Activated gamma-delta T cell treated with anti-CD3 and anti-CD28 coated beads, Interleukin-2, amount 50 U/mL, for 16 hours (primary cell): ENCODE measurements around the gene ARHGEF3.

Experiments used
- DNase-seq: peaks from one replicate; pipeline ENCODE4 v3.0.0-alpha.2; 2020; ENCODE audit warnings: low read depth

ARHGEF3 gene

DNA sequence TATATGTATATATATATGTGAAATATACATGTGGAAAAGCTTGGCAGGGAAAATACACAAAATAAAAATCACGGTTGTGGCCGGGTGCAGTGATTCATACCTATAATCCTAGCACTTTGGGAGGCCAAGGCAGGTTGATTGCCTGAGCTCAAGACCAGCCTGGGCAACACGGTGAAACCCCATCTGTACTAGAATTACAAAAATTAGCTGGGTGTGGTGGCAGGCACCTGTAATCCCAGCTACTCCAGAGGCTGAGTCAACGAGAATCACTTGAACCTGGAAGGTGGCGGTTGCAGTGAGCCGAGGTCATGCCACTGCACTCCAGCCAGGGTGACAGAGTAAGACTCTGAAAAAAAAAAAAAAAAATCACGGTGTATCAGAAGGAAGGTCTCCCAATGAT, 20.8 kb upstream of the ARHGEF3 start:
- DNase-seq, result no peak

DNA sequence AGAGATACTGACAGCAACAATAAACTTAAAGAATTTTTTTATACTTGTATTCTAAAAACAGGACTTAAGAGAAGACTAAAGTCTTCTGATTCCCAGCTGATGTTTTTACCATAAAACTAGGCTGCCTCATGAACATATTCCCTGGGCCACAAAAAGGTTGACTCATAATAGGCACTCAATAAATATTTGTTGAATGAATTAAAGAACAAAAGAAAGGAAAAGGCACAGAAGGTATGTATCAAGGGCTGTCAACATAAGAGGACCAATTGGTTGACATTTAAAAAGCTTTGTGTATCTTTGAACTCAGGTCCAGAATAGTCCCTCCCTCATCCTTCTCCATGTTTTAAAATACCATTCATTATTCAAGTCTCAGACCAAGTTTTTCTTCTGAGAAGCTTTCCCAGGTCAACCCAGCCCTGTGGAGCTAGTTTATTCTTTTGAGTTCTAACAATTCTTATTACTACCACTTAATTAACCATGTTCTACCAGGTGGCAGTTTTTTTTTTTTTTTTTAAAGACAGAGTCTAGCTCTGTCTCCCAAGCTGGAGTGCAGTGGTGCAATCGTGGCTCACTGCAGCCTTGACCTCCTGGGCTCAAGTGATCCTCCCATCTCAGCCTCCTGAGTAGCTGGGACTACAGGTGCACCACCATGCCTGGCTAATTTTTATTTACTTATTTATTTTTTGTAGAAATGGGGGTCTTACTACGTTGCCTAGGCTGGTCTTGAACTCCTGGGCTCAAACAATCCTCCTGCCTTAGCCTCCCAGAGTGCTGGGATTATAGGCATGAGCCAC, 17.5 kb upstream of the ARHGEF3 start:
- DNase-seq, result no peak

DNA sequence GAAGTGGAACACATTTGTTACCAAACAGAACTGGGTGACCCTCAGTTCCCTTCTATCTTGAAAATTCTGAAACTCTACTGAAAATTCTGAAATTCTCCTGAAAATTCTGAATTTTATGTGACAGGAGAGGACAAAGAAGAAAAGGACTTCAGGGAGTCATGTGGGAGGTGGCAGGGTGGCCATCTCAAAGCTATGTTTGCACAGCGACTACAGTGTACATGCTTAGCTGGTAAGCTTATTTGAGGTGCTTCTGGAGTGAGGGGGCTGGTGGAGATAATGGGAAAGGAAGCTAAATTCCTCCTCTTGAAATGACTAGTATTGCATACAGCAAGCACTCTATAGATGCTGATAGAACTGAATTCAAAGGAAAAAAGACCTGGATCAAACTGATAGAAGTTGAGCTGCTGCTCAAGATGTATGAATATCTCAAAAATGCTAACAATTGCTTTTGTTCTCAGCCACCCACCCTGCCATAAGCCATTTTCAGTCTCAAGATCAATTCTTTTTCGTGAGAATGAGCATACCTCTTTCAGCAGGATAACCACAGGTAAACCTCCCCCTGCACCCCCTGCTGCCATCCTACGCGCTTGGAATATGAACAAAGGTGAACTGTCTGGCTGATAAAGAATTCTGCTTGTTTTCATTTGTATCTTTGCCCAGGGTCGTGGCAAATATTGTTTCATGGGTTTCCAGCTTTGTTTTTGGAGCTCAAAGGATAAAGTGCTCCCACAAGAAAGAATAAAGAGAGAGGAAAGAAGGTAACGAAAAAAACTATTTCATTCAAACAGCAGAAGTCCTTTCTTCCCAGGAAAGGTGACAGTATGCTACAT, 16.6 kb upstream of the ARHGEF3 start:
- DNase-seq, result no peak

DNA sequence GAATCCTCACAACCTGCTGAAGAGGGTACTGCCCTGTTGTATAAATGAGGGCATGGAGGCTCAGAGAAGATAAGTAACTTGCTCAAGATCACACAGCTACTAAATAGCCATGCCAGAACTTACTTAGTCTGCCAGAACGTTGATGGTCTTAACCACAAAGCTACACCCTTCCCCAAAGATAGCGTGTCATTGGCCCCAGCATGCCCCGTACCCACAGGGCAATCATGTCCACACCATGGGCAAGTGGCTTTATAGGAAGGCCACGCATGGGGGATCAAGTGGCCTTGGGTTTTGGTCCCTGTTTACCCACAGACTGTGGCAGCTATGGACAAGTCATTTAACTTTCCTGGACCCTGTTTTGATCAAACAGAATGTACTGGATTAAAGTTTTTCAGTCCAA, 15.9 kb upstream of the ARHGEF3 start:
- no peak for DNase-seq

DNA sequence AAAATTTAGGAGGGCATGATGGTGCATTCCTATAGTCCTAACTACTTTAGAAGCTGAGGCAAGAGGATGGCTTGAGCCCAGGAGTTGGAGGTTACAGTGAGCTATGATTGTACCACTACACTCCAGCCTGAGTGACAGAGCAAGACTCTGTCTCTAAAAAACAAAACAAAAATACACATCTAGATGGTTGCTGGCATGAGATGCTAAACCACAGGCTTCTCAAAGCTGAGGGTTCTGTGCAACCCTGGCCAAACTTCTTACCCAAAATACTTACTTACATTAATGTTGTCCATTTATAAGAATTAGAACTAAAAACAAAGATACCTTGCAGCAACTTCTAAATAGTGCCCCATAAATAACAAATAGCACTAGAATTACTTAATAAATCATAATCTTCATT, 14.3 kb upstream of the ARHGEF3 start:
- DNase-seq, result no peak

DNA sequence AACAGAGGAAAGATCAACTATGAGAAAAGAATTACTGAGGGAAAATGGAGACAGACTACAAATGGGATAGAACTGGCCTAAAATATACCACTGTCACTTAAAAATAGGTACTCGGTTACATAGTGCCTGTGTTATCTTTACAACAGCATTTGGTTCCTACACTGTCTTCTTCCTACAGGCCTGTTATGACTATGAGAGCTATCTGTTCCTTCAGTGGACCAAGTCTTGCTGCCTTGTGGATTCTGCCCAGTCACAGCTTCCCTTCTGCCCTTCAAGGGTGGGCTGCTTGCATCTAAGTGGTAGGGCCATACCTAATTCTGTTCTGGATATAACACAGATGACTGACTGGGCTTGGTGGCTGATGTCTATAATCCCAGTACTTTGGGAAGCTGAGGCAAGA, 13.8 kb upstream of the ARHGEF3 start:
- no peak for DNase-seq

DNA sequence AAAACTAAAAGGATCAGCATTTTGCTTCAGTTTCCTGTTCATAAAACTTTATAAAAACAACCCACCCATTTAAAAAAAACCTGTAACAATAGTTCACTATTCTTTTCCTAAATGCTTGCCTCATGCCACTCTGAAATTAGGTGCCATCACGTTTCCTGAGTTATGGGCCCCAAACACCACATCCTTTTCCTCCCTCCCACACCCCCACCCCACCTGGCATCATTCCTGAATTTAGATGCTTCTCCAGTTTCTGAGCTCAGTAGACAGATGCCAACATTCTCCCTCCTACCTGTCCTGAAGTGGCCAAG, 11.9 kb upstream of the ARHGEF3 start:
- no peak for DNase-seq

DNA sequence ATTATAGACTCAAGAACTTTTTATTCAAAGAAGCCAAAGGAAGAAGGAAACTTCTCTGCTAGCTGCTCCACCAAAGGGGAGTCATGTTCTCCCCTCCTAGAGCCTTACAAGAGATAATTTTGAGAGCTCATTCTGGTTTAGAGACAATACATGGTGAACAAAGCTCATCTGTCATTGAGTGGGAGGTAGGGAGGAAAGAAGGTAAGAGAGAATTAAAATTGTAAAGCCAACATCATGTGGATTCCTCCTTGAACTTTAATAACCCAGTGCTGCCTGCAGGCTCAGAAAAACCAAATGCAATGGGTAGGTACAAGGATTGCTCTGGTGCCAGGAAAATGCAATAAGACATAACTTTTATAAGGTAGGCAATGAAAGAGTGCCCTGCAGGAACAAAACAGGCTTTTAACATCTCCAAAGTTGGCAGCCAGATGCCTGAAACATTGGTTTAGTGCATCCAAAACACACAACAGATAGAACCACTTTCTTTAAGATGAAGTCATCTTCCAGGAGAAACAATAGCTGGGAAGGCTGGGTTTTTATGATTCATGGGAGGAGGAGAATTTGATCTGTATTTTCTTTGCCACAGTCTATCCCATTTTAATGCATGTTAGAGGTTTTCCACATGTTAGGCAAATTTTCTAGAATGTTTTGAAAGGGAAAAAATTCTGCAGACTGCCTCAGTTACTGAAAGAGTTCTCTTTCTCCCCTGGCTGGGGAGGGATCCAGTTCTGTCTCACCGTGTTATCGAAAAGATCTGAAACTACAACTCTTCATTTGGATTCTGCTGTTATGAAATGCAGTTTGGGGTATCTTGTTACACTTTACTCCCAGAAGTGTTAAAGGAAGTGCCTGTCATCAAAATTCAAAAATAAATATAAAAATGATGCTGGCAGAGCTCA, 11.3 kb upstream of the ARHGEF3 start:
- DNase-seq, result no peak

DNA sequence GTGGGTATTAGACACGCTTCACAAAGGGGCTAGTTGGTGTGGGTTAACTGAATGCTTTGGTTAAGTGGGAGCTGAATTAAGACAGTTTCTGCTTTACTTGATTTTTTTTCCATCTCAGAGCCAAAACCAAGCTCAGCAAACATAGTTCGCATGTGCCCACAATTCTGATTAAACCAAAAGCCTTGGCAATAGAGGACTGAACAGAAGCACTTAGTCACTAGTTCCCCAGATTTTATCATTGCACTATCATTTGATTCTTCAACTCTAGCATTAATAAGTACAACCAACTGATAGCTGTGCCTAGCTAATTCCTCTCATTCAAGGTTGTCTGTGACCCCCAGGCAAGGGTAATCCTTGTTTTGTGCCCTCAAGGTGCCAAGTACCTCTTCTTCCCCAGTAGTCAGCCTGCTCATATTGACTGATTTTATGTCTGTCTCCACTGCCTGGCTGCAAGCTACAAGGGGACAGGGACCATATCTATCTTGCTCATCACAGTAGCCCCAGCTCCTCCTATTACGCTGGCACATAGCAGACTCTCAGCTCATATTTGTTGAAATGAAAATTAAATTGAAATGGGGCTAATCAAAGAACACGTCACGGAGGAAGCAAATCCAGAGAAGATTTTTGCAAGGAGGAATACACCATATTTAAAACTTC, 9.9 kb upstream of the ARHGEF3 start:
- DNase-seq, result no peak

DNA sequence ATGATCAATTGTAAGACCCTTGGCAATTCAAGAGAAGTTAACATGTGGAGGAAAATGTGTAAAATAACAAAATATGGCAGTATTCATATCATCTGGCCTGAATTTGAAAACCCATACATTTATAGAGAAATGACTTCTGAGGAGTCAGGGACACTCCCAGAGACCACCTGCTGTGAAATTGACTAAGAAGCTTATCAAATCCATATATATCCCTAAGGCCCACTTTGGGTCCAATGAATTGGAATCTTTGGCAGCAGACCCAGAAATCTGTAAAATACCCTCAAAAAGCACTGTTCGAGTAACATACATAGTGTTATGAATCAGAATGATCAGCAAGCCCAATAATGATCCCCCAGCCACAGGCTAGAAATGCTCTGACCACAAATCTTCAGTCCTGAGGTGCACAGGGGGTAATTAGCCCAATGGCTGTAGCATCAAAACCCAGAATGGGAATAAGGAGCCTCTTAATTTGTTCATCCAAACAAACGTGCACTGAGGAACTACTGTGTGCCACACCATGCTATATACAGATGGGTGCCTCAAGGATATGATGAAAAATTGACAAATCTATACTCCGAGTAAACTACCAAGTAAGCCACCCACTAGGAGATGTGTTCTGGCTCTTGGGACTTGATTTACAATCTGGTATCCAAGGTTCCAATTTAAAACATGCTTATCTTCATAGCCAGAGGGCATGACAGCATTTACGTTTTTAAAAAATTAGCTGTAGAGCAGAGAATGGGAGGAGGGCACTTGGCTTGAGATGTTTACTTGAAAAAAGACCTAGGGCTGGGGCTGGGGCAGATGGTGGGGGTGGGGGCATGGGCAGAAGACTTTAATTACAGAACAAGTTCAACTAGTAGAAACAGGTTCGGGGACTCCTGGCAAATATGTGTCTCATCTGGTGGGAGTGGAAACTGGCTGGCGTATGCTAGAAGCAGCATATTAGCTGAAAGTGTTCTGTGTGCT, 9.1 kb upstream of the ARHGEF3 start:
- DNase-seq, result no peak

DNA sequence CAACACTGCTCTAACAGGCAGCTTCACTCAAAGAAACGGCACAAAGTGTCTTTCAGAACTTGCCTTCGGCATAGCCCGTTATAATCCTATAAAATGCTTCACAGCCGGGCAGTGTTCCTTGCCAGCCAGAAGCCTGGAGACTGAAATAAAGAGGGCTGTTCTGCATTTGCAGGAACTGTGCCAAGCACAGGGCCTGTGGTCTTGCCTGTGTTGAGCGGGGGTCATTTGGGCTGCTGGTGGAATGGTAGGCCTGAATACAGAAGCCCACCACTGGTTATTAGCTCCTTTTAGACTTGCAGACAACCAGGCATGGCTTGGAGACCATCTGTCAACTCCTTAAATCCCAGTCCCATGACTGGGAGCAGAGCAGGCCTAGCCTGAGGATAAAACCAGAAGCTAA, 4.7 kb upstream of the ARHGEF3 start:
- no peak for DNase-seq

DNA sequence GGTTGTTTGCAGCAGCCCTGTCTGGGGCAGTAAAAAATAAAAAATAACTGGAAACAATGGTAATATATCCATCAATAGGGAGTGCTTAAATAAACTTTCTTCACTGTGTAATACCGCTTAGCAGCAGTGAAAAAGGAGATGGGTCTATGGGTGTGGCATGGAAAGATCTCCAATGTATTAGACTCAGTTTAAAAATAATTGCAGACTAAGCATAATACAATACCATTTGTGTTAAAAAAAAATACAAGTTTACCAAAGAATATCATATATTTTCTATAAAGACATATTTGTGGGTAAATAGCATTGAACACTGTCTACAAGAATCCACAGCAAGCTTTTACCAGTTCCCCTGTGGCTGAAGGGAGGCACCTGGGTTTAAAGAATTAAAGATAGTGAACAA, 1.0 kb upstream of the ARHGEF3 start:
- DNase-seq, result no peak

DNA sequence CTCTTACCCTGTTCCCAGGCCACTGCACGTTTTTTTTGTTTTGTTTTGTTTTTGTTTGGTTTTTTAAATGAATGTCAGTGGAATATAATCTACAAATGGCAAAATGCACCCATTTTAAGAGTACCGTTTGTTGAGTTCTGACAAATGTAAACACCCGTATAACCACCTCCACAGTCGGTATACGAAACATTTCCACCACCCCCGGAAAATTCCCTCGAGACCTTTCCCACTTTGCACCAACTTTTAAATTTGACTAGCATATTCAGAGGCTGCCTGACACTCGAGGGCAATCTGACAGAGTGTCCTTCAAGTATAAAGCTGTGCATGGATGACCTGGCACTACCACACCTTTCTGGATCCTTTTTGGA, 613 bp upstream of the ARHGEF3 start:
- no peak for DNase-seq

DNA sequence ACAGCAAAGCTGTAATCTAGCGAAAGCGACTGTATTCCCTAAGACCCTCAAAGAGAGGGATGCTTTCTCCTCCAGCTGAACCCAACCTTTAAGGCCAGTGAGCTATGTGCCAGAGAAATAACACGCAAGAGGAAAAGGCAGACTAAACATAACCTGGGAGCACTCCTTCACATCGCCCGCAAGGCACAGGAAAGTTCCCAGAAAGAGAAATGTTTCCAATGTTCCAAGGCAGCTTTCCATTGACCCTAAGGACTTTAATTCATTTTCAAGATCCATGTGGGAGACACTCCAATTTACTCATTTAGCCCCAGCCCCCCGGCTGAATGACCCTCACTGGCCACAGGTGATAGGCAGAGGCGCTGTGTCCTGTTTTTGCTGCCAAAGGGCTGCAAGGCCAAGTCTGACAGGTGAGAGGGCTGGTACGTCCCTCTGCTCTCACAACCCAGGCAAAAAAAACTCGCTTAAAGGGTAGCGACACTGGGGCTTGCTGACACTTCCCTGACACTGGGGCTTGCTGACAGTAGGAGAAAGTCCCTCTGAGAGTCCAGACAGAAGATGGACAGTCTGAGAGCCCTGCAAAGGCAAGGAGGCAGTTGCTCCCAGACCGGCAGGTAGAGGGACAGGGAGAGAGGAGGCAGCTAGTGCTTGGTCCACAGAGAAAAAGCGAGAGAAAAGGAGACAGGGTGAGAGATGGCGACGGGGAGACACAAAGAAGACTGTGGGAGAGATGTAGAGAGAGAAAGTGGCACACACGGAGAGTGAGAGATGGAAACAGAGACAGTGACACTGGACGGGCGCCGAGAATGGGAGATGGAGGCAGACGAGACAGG, 702 bp downstream of the ARHGEF3 start:
- no peak for DNase-seq

DNA sequence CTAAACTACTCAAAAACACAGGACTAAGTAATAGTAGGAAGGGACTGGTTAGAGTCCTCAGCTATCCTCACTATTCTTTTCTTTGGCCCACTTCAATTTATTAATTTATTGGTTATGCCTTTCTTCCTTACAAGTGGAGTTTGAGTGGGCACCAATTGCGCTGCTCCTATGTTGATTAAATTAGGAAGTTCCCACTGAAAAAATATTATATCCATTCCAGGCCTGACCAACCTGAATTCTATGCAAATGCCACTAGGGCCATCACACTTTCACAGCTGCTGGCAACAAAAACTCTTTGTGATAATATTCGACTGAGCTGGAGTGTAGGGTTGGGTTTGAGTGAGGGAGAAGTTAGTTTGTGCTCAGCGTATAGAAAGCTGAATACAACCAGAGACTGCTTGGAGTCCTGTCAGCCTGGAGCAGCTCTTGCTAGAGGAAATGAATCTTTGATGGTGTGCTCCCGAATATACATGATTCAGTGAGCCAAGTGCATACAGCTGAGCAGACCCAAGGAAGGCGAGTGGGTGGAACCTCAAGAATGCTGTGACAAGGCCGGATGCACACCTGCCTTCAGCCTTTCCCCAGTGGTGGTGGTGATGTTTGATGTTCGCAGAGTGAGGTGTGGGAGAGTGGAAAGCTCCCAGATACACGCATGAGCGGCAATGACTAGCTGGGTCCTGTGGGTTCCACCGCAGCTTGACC, 1.5 kb downstream of the ARHGEF3 start:
- peak; percentile 65 for DNase-seq

DNA sequence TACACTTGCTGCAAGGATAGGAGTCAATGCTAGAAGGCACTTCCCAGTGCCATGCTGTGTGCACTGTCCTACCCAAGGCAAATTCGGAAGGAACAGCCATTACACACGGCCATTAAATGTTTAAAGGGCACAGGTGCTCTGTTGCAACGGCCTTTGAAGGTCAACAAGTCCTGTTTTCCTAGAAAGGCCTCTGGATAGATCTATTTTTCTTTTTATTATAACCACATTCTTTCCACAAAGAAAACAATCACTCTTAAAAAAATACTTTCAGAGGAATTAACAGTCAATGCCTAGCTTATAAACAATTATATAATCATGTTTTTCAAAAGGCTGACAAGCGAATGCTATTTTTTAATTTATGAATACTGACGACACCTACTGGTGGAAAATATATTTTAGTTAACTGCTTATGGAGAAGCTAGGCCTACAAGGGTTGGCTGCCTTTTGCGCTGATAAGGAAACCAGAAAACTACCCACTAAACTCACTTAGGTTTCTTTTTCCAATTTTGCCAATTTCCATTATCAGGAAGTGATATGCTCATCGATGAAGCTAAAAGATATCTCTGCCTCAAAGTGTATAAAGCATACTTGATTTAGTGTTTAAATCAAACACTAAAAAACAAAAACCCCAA, 2.4 kb downstream of the ARHGEF3 start:
- no peak for DNase-seq

DNA sequence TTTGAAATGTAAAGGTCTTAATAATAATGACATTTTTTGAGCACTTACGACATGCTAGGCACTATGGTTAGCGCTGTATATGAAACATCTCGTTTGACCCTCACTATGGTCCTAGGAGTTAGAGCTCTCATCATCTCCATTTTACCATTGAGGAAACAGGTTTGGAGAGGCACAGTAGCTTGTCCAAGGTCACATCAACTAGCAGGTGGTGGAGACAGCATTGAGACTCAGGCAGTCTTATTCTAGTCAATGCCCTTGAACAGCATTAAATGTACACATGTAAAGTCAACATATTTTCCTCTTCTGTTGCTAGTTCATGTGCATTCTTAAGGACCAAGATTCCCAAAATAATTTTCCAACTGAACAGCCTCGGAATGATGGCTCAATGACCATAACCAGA, 4.8 kb downstream of the ARHGEF3 start:
- no peak for DNase-seq

DNA sequence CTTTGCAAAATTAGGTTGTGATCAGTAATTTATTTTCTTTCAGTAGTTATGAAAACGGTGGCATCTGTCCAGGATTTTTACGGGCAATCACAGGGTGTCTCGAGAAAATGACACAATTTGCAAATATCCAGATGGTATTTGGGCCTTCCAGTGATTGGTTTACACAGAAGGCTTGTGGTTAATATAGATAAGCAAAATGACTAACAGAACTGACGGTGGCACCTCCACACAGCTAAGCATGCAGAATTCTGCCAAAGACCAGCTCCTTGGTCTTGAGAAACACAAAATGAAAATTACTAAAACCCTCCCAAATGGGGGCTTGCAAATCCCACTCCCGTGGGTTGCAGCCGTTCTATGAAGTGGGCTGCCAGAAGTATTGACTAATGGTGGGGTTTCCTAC, 5.5 kb downstream of the ARHGEF3 start:
- DNase-seq, result no peak

DNA sequence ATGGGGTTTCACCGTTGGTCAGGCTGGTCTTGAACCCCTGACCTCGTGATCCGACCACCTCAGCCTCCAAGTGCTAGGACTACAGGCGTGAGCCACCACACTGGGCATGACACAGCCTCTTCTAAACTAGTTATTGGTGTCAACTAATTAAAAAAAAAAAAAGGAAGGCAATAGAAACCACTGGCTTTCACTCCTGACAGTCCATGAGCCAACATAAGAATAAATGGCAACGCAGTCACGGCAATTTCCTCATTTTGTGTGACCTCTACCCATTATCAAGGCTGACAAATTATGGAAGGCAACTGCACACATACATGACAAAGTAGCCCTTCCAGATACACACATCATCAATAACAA, 5.9 kb downstream of the ARHGEF3 start:
- no peak for DNase-seq
